PC-9 (cell line): ENCODE results near the gene VPS39. TPM values are rescaled to one million over a fixed set of nuclear protein-coding genes. Genes with fewer than 3 reads are reported as not detected.

ENCODE experiments used
- BruUV-seq: library from RNA; stranded (reverse); fragments of 400-500 nt; replicated peaks from 2 replicates; lab custom pipeline; 2021; lab: Mats Ljungman, UMichigan
- CTCF ChIA-PET: fragments of 300-600 bp; sonication (Branson Sonifier 250); formaldehyde crosslinking; loops from one replicate; lab custom pipeline; 2022; ENCODE audit warnings: antibody characterized with exemption; lab: Charles Lee
- POLR2A ChIA-PET: fragments of 300-600 bp; sonication (Branson Sonifier 250); formaldehyde crosslinking; loops from one replicate; lab custom pipeline; 2022; ENCODE audit warnings: antibody characterized with exemption; ENCODE audit not compliant: unreplicated experiment; lab: Charles Lee
- DNase-seq, 2 experiments: peaks; one replicate each; pipeline versions ENCODE4 v3.0.0 to v3.0.0-alpha.2; 2015 to 2022; ENCODE audit warnings: mixed read lengths in 1 of 2
- H2AFZ ChIP-seq: fragments of 200-600 bp; sonication (generic); 2 replicates; pipeline ENCODE4 v1.8.1; 2017; ENCODE audit warnings: antibody characterized with exemption
- H3F3A ChIP-seq: fragments of 200-600 bp; sonication (generic); 2 replicates; pipeline ENCODE4 v1.8.1; 2017; ENCODE audit warnings: antibody characterized with exemption, mild to moderate bottlenecking, low read depth; ENCODE audit not compliant: insufficient read depth
- H3K27ac ChIP-seq: fragments of 200-600 bp; sonication (generic); 2 replicates; pipeline ENCODE4 v1.6.1; 2016; ENCODE audit warnings: mixed run types
- H3K27me3 ChIP-seq: fragments of 200-600 bp; sonication (generic); 2 replicates; pipeline ENCODE4 v1.6.1; 2016; ENCODE audit warnings: low read depth, mixed run types; ENCODE audit not compliant: insufficient read depth
- H3K36me3 ChIP-seq: fragments of 200-600 bp; sonication (generic); 2 replicates; pipeline ENCODE4 v1.6.1; 2016; ENCODE audit warnings: low read depth, mixed run types
- H3K4me1 ChIP-seq: fragments of 200-600 bp; sonication (generic); replicated peaks from 2 replicates; pipeline ENCODE4 v1.6.1; 2016; ENCODE audit warnings: mixed run types; ENCODE audit not compliant: insufficient read depth
- H3K4me2 ChIP-seq: fragments of 200-600 bp; sonication (generic); 2 replicates; pipeline ENCODE4 v1.6.1; 2017; ENCODE audit warnings: mixed run types
- H3K4me3 ChIP-seq: fragments of 200-600 bp; sonication (generic); 2 replicates; pipeline ENCODE4 v1.6.1; 2016; ENCODE audit warnings: mixed run types
- H3K79me2 ChIP-seq: fragments of 200-600 bp; sonication (generic); 2 replicates; pipeline ENCODE4 v1.6.1; 2017; ENCODE audit warnings: low read depth, mixed run types
- H3K9me2 ChIP-seq: fragments of 200-600 bp; sonication (generic); 2 replicates; pipeline ENCODE4 v1.8.1; 2017; ENCODE audit warnings: mild to moderate bottlenecking; ENCODE audit not compliant: insufficient read depth
- H3K9me3 ChIP-seq: fragments of 200-600 bp; sonication (generic); 2 replicates; pipeline ENCODE4 v1.8.1; 2016; ENCODE audit warnings: low read depth; ENCODE audit not compliant: insufficient read depth
- H4K20me1 ChIP-seq: fragments of 200-600 bp; sonication (generic); 2 replicates; pipeline ENCODE4 v1.8.1; 2017; ENCODE audit not compliant: insufficient read depth
- CTCF ChIP-seq: fragments of 200-600 bp; sonication (generic); conservative IDR thresholded peaks from 2 replicates; pipeline ENCODE4 v1.6.1; 2017; ENCODE audit warnings: mixed run types, antibody characterized with exemption, mild to moderate bottlenecking, moderate library complexity
- EZH2 ChIP-seq: fragments of 200-600 bp; sonication (generic); IDR thresholded peaks from 2 replicates; pipeline ENCODE4 v1.8.0; 2017; ENCODE audit warnings: antibody characterized with exemption, low read depth
- intact Hi-C: fragments of 100-400 bp; cut with micrococcal nuclease; formaldehyde crosslinking; loops from one replicate; pipeline ENCODE4 v1.10.0; 2022; ENCODE audit not compliant: unreplicated experiment
- total RNA-seq: library from RNA; stranded (reverse); gene quantifications from 2 replicates; pipeline ENCODE4 v1.2.3, GENCODE V29; 2021

VPS39 gene
- total RNA-seq, 1 experiment from 2014 or later: 57.6 TPM

GRCh38 chr15:42154956-42155355, 53.1 kb downstream of the VPS39 start:
- CTCF ChIA-PET: no interaction called here
- no TSS peak for BruUV-seq
- no peak for DNase-seq

GRCh38 chr15:42154212-42154941, 53.7 kb downstream of the VPS39 start:
- H3K79me2 ChIP-seq: no peaks in the 10 kb centered on the region
- BruUV-seq: no TSS peak
- no peak overlapping the region for H3K4me3 ChIP-seq
- intact Hi-C loops: loop anchor here (10.0 kb wide), 1 partner anchor 230 kb away; no protein-coding TSS in a partner anchor
- H3K9me2 ChIP-seq: no peaks in the 10 kb centered on the region
- POLR2A ChIA-PET: no interaction called here
- H3K4me1 ChIP-seq: peaks cover 17% of the 10 kb centered on the region
- no peak overlapping the region for H3K27ac ChIP-seq
- H3K9me3 ChIP-seq: no peaks in the 10 kb centered on the region
- no peaks in the 10 kb centered on the region for H4K20me1 ChIP-seq
- H3K4me2 ChIP-seq: no peak overlapping the region
- peaks cover 8% of the 10 kb centered on the region; the same call in 1 of the 2 replicates for H3F3A ChIP-seq
- TF ChIP-seq CTCF (no peak), EZH2 (no peak)
- no peaks in the 10 kb centered on the region for H3K36me3 ChIP-seq
- no peak for DNase-seq
- CTCF ChIA-PET: no interaction called here
- H3K27me3 ChIP-seq: no peaks in the 10 kb centered on the region
- no peak overlapping the region for H2AFZ ChIP-seq

More at GRCh38 chr15:42154956-42155355, 53.1 kb downstream of the VPS39 start:
- peaks cover 17% of the 10 kb centered on the region for H3K4me1 ChIP-seq
- peaks cover 8% of the 10 kb centered on the region; the same call in 1 of the 2 replicates for H3F3A ChIP-seq
- no peak overlapping the region for H3K27ac ChIP-seq
- intact Hi-C loops: loop anchor here (10.0 kb wide), 1 partner anchor 230 kb away; no protein-coding TSS in a partner anchor
- no peaks in the 10 kb centered on the region for H3K9me2 ChIP-seq
- no peak overlapping the region for H2AFZ ChIP-seq
- no peaks in the 10 kb centered on the region for H3K27me3 ChIP-seq
- H3K36me3 ChIP-seq: no peaks in the 10 kb centered on the region
- no peak overlapping the region; the same call in 1 of the 2 replicates for H3K4me2 ChIP-seq
- H3K4me3 ChIP-seq: no peak overlapping the region
- no peaks in the 10 kb centered on the region for H3K79me2 ChIP-seq
- no peaks in the 10 kb centered on the region for H3K9me3 ChIP-seq
- POLR2A ChIA-PET: no interaction called here
- H4K20me1 ChIP-seq: no peaks in the 10 kb centered on the region
- TF ChIP-seq CTCF: no peak
- TF ChIP-seq EZH2: no peak

- DNase-seq: no peak
- H3K9me2 ChIP-seq: no peaks in the 10 kb centered on the region
- H3K9me3 ChIP-seq: no peaks in the 10 kb centered on the region
- no peaks in the 10 kb centered on the region for H3K27me3 ChIP-seq
- intact Hi-C loops: loop anchor here (10.0 kb wide), 1 partner anchor 231 kb away; no protein-coding TSS in a partner anchor
- no peaks in the 10 kb centered on the region for H3K79me2 ChIP-seq
- no peak overlapping the region for H3K27ac ChIP-seq
- peaks cover 17% of the 10 kb centered on the region for H3K4me1 ChIP-seq
- no peak overlapping the region for H3K4me3 ChIP-seq
- POLR2A ChIA-PET: no interaction called here
- CTCF ChIA-PET: no interaction called here
- H3F3A ChIP-seq: peaks cover 8% of the 10 kb centered on the region; the same call in 1 of the 2 replicates
- H2AFZ ChIP-seq: no peak overlapping the region
- TF ChIP-seq CTCF: no peak
- no peak for TF ChIP-seq EZH2
- H3K36me3 ChIP-seq: no peaks in the 10 kb centered on the region
- no peak overlapping the region for H3K4me2 ChIP-seq
- BruUV-seq: no TSS peak
- H4K20me1 ChIP-seq: no peaks in the 10 kb centered on the region
These were observed 54.3 kb downstream of the VPS39 start for GRCh38 chr15:42153874-42154211.
